Liver (tissue), 9 donors: Measurements from ENCODE around the gene PLEKHF1. TPM values are rescaled to one million over a fixed set of nuclear protein-coding genes. Genes with fewer than 3 reads are reported as not detected.

Source experiments
- DNase-seq: peaks from one replicate; pipeline ENCODE4 v3.0.0-alpha.2; 2017; ENCODE audit warnings: low spot score
- H3K27ac ChIP-seq, 2 donors: one replicate each; pipeline ENCODE4 v1.7.0; 2013; ENCODE audit warnings: inconsistent platforms in 2 of 2, low read length in 2 of 2, control low read depth in 1 of 2, low read depth in 1 of 2, mild to moderate bottlenecking in 1 of 2
- H3K27me3 ChIP-seq, 4 donors: one replicate each; pipeline versions ENCODE4 v1.6.1 to v1.7.0; 2013; ENCODE audit warnings: low read length in 3 of 4, inconsistent platforms in 1 of 4, mild to moderate bottlenecking in 1 of 4, moderate library complexity in 1 of 4; ENCODE audit not compliant: control insufficient read depth in 4 of 4, insufficient read depth in 4 of 4
- H3K36me3 ChIP-seq, 4 donors: one replicate each; pipeline versions ENCODE4 v1.6.1 to v1.7.0; 2013; ENCODE audit warnings: low read length in 3 of 4, mild to moderate bottlenecking in 3 of 4, low read depth in 1 of 4, moderate library complexity in 1 of 4; ENCODE audit not compliant: control insufficient read depth in 4 of 4, insufficient read depth in 3 of 4
- H3K4me1 ChIP-seq, 4 donors: one replicate each; pipeline versions ENCODE4 v1.6.1 to v1.7.0; 2013; ENCODE audit warnings: low read length in 3 of 4, mild to moderate bottlenecking in 3 of 4, moderate library complexity in 1 of 4; ENCODE audit not compliant: control insufficient read depth in 4 of 4, insufficient read depth in 4 of 4
- H3K4me3 ChIP-seq, 3 donors: one replicate each; pipeline versions ENCODE4 v1.6.1 to v1.7.0; 2013; ENCODE audit warnings: low read length in 3 of 3, control low read depth in 1 of 3, low read depth in 1 of 3, mild to moderate bottlenecking in 1 of 3
- H3K9ac ChIP-seq, 2 donors: one replicate each; pipeline ENCODE4 v1.7.0; 2013; ENCODE audit warnings: low read length in 2 of 2, mild to moderate bottlenecking in 2 of 2, moderate library complexity in 2 of 2, control low read depth in 1 of 2, low read depth in 1 of 2
- H3K9me3 ChIP-seq, 4 donors: one replicate each; pipeline versions ENCODE4 v1.6.1 to v1.7.0; 2013; ENCODE audit warnings: low read length in 3 of 4; ENCODE audit not compliant: control insufficient read depth in 4 of 4
- EGR1 ChIP-seq, 2 donors: IDR thresholded peaks; 2 replicates each; pipeline ENCODE4 v1.6.1; 2016 to 2018; ENCODE audit warnings: antibody characterized with exemption in 2 of 2, low read depth in 2 of 2
- FOXA1 ChIP-seq: IDR thresholded peaks from 2 replicates; pipeline ENCODE4 v1.6.1; 2016; ENCODE audit warnings: antibody characterized with exemption
- FOXA2 ChIP-seq: IDR thresholded peaks from 2 replicates; pipeline ENCODE4 v1.6.1; 2016; ENCODE audit warnings: antibody characterized with exemption
- GABPA ChIP-seq, 2 donors: IDR thresholded peaks in 1 of 2; conservative IDR thresholded peaks in 1 of 2; 2 replicates each; pipeline ENCODE4 v1.6.1; 2016; ENCODE audit warnings: antibody characterized with exemption in 2 of 2, mild to moderate bottlenecking in 1 of 2, moderate library complexity in 1 of 2
- HNF4G ChIP-seq: IDR thresholded peaks from 2 replicates; pipeline ENCODE4 v1.6.1; 2016; ENCODE audit warnings: antibody characterized with exemption
- JUND ChIP-seq, 2 donors: IDR thresholded peaks; 2 replicates each; pipeline ENCODE4 v1.6.1; 2016; ENCODE audit warnings: antibody characterized with exemption in 2 of 2
- NR2F2 ChIP-seq: IDR thresholded peaks from 2 replicates; pipeline ENCODE4 v1.6.1; 2016; ENCODE audit warnings: antibody characterized with exemption
- RAD21 ChIP-seq, 2 donors: IDR thresholded peaks; 2 replicates each; pipeline ENCODE4 v1.6.1; 2016; ENCODE audit warnings: antibody characterized with exemption in 2 of 2, mild to moderate bottlenecking in 2 of 2
- RXRA ChIP-seq, 2 donors: IDR thresholded peaks; 2 replicates each; pipeline ENCODE4 v1.6.1; 2017 to 2018; ENCODE audit warnings: antibody characterized with exemption in 2 of 2, mild to moderate bottlenecking in 1 of 2
- SP1 ChIP-seq: IDR thresholded peaks from 2 replicates; pipeline ENCODE4 v1.6.1; 2018; ENCODE audit warnings: antibody characterized with exemption, mild to moderate bottlenecking
- TAF1 ChIP-seq: conservative IDR thresholded peaks from 2 replicates; pipeline ENCODE4 v1.6.1; 2016; ENCODE audit warnings: antibody characterized with exemption, mild to moderate bottlenecking
- YY1 ChIP-seq: IDR thresholded peaks from 2 replicates; pipeline ENCODE4 v1.6.1; 2016; ENCODE audit warnings: antibody characterized with exemption, mild to moderate bottlenecking
- WGBS: extraction: QIAGEN DNeasy Blood & Tissue Kit; methylation state at CpG from one replicate; pipeline ENCODE4 v1.1.7; 2013; 5-methylcytosine and 5-hydroxymethylcytosine counted together
- polyA plus RNA-seq, 2 donors: library from polyadenylated mRNA; stranded (reverse) in 1 of 2; unstranded in 1 of 2; fragments of 200-250 nt in 1 of 2; fragments of >200 nt in 1 of 2; fragmentation: Nextera tagmentation in 1 of 2; extraction: Ambion mirVana in 1 of 2; gene quantifications; one replicate each; pipeline versions ENCODE4 v1.2.1 to v1.2.3, GENCODE V29; 2013 to 2015
- total RNA-seq, 2 donors: library from RNA; depleted of rRNA; stranded (reverse); fragments of >200 nt; gene quantifications; one replicate each; pipeline ENCODE4 v1.2.3, GENCODE V29; 2014
- TF ChIP-seq, protein P1 (sequence below): IDR thresholded peaks from 2 replicates; pipeline ENCODE4 v1.6.1; 2016; ENCODE audit warnings: antibody characterized with exemption, mild to moderate bottlenecking
- TF ChIP-seq, protein P2 (sequence below): IDR thresholded peaks from 2 replicates; pipeline ENCODE4 v1.6.1; 2016; ENCODE audit warnings: antibody characterized with exemption
- TF ChIP-seq, protein P3 (sequence below): IDR thresholded peaks from 2 replicates; pipeline ENCODE4 v1.6.1; 2016; ENCODE audit warnings: antibody characterized with exemption
- TF ChIP-seq, protein P4 (sequence below): IDR thresholded peaks from 2 replicates; pipeline ENCODE4 v1.6.1; 2016; ENCODE audit warnings: antibody characterized with exemption
- TF ChIP-seq, protein P5 (sequence below): fragments of 150-350 bp; IDR thresholded peaks from 2 replicates; pipeline ENCODE4 v1.5.1; 2017; ENCODE audit warnings: improper control_type of control experiment, low read depth, low read length; ENCODE audit not compliant: missing input control
- donor health status: healthy.
- donor health status: healthy.
- donor health status: healthy.
- donor health status: healthy.
- donor health status: healthy.

The PLEKHF1 gene
- total and polyA plus RNA-seq, 4 donors: 2.9 to 15.1 (median 8.9) TPM

DNA sequence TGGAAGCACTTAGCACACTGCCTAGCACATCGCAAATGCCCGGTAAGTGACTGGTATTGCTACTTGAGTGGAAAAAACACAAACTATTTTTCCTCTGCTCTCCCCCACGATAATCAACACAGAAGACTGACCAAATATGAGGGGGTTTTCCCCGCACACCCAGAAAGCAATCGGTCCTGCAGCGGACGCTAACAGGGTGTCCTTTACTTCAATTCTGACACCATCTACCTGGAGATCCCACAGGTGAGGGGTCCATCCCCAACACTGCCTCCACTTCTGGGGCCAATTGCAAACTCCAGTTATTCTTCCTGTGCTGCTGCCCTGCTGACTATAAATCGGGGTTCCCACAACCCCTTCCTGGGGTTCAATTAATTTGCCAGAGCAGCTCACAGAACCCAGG, 26.2 kb upstream of the PLEKHF1 start (continued):
- TF ChIP-seq, protein P1, sequence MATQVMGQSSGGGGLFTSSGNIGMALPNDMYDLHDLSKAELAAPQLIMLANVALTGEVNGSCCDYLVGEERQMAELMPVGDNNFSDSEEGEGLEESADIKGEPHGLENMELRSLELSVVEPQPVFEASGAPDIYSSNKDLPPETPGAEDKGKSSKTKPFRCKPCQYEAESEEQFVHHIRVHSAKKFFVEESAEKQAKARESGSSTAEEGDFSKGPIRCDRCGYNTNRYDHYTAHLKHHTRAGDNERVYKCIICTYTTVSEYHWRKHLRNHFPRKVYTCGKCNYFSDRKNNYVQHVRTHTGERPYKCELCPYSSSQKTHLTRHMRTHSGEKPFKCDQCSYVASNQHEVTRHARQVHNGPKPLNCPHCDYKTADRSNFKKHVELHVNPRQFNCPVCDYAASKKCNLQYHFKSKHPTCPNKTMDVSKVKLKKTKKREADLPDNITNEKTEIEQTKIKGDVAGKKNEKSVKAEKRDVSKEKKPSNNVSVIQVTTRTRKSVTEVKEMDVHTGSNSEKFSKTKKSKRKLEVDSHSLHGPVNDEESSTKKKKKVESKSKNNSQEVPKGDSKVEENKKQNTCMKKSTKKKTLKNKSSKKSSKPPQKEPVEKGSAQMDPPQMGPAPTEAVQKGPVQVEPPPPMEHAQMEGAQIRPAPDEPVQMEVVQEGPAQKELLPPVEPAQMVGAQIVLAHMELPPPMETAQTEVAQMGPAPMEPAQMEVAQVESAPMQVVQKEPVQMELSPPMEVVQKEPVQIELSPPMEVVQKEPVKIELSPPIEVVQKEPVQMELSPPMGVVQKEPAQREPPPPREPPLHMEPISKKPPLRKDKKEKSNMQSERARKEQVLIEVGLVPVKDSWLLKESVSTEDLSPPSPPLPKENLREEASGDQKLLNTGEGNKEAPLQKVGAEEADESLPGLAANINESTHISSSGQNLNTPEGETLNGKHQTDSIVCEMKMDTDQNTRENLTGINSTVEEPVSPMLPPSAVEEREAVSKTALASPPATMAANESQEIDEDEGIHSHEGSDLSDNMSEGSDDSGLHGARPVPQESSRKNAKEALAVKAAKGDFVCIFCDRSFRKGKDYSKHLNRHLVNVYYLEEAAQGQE: no peak

DNA sequence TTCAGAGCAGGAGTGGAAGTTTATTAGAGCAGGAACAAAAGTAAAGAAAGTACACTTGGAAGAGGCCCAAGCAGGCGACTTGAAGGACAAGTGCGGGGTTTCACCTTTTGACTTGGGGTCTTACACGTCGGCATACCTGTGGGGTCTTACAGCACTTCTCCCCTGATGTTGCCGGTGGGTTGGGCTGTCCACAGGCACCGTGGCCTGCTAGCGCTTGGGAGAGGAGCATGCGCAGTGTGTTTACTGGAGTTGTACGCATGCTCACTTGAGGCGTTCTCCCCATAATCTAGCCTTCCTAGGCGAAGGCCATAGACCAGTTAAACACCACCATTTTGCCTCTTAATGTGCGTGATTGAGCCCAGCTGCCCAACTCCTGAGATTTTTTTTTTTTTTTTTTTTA, 25.0 kb upstream of the PLEKHF1 start:
- no peak for TF ChIP-seq SP1
- TF ChIP-seq, protein P2, sequence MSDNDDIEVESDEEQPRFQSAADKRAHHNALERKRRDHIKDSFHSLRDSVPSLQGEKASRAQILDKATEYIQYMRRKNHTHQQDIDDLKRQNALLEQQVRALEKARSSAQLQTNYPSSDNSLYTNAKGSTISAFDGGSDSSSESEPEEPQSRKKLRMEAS: no peak
- TF ChIP-seq FOXA1: no peak
- TF ChIP-seq, protein P3, sequence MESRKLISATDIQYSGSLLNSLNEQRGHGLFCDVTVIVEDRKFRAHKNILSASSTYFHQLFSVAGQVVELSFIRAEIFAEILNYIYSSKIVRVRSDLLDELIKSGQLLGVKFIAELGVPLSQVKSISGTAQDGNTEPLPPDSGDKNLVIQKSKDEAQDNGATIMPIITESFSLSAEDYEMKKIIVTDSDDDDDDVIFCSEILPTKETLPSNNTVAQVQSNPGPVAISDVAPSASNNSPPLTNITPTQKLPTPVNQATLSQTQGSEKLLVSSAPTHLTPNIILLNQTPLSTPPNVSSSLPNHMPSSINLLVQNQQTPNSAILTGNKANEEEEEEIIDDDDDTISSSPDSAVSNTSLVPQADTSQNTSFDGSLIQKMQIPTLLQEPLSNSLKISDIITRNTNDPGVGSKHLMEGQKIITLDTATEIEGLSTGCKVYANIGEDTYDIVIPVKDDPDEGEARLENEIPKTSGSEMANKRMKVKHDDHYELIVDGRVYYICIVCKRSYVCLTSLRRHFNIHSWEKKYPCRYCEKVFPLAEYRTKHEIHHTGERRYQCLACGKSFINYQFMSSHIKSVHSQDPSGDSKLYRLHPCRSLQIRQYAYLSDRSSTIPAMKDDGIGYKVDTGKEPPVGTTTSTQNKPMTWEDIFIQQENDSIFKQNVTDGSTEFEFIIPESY: no peak
- WGBS: 89% methylated on average over 12 of the region's 12 CpGs
- Histone ChIP-seq H3K9me3 (no peaks in the 10 kb centered on the region), H3K27ac (no peak overlapping the region), H3K4me1 (no peaks in the 10 kb centered on the region), H3K4me3 (no peak overlapping the region), H3K27me3 (no peaks in the 10 kb centered on the region), H3K9ac (no peak overlapping the region), H3K36me3 (no peaks in the 10 kb centered on the region)
- DNase-seq: no peak

DNA sequence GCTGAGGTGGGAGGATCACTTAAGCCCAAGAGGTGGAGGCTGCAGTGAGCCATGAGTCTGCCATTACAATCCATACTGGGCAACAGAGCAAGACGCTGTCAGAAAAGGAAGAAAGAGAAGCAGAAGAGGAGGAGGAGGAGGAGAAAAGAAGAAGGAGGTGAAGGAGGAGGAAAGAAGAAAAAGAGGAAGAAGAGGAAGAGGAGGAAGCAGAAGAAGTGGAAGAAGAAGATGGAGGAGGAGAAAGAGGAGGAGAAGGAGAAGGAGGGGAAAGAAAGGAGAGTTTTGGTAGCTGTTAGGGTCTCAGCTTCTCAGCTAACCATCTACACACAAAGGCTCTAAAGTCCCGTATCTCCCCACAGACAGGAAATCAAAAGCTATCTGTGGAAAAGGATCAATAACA, 23.7 kb upstream of the PLEKHF1 start:
- Histone ChIP-seq H3K27ac (no peak overlapping the region), H3K4me1 (peaks cover 0 to 8% (median 3%) of the 10 kb centered on the region in 4 donors), H3K36me3 (no peaks in the 10 kb centered on the region), H3K9ac (no peak overlapping the region), H3K9me3 (no peaks in the 10 kb centered on the region), H3K27me3 (no peaks in the 10 kb centered on the region), H3K4me3 (no peak overlapping the region)
- no peak for DNase-seq
- WGBS: 77% methylated on average over 2 of the region's 2 CpGs
- TF ChIP-seq, protein P4, sequence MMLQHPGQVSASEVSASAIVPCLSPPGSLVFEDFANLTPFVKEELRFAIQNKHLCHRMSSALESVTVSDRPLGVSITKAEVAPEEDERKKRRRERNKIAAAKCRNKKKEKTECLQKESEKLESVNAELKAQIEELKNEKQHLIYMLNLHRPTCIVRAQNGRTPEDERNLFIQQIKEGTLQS: no peak
- no peak for TF ChIP-seq HNF4G
- TF ChIP-seq RXRA (IDR thresholded peaks at IDR 0.05): no peak
- no peak for TF ChIP-seq JUND (IDR thresholded peaks at IDR 0.05)
- TF ChIP-seq YY1: no peak
- TF ChIP-seq, protein P1: no peak
- TF ChIP-seq RAD21 (IDR thresholded peaks at IDR 0.05): no peak
- no peak for TF ChIP-seq FOXA2
- TF ChIP-seq NR2F2: no peak
- no peak for TF ChIP-seq FOXA1
- TF ChIP-seq, protein P3: no peak
- no peak for TF ChIP-seq SP1
- TF ChIP-seq, protein P2: no peak
- TF ChIP-seq EGR1 (IDR thresholded peaks at IDR 0.05; ENCODE audit: low read depth in 2 of 2): no peak
- TF ChIP-seq TAF1: no peak
- TF ChIP-seq, protein P5, sequence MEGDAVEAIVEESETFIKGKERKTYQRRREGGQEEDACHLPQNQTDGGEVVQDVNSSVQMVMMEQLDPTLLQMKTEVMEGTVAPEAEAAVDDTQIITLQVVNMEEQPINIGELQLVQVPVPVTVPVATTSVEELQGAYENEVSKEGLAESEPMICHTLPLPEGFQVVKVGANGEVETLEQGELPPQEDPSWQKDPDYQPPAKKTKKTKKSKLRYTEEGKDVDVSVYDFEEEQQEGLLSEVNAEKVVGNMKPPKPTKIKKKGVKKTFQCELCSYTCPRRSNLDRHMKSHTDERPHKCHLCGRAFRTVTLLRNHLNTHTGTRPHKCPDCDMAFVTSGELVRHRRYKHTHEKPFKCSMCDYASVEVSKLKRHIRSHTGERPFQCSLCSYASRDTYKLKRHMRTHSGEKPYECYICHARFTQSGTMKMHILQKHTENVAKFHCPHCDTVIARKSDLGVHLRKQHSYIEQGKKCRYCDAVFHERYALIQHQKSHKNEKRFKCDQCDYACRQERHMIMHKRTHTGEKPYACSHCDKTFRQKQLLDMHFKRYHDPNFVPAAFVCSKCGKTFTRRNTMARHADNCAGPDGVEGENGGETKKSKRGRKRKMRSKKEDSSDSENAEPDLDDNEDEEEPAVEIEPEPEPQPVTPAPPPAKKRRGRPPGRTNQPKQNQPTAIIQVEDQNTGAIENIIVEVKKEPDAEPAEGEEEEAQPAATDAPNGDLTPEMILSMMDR: no peak
- no peak for TF ChIP-seq GABPA (IDR thresholded peaks at IDR 0.05 in 1 of 2, conservative IDR thresholded peaks at IDR 0.05 in 1 of 2)
